HG02943 (cell line): ENCODE results near the gene PFN1.
"Not testable (repeated sequence)": the region's sequence is repeated elsewhere in the genome, so short reads cannot be mapped to it uniquely, and the experiment has no call there.

Source experiments
- ATAC-seq: cut with Tn5 transposase; IDR thresholded peaks from one replicate; pipeline ENCODE4 v1.9.1; 2021; ENCODE audit warnings: mild to moderate bottlenecking, low read depth, moderate library complexity; ENCODE audit not compliant: unreplicated experiment

PFN1 gene

DNA sequence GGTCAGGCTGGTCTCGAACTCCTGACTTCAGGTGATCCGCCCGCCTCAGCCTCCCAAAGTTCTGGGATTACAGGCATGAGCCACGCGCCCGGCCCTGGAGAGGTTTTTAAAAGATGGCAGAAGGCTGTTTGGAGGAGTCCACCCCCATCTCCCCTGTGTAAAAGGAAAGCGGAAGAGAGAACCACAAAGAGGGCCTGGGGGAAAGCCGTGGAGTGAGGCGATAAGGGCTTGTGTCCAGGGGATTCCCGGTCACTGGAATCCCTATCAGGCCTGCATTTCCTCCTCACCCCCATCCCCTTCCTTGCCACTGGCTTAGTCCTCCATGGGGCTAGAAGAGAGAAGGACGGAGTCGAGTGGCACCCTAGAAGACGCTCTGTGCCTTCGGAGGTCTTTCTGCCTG is 16.4 kb downstream of the PFN1 start, which contains the start of gene GP1BA:
GP1BA (plus strand) TSS at position 315 of the 400 bp plus-strand sequence. CDS start 328 bp downstream, outside the sequence.
- no peak for ATAC-seq

DNA sequence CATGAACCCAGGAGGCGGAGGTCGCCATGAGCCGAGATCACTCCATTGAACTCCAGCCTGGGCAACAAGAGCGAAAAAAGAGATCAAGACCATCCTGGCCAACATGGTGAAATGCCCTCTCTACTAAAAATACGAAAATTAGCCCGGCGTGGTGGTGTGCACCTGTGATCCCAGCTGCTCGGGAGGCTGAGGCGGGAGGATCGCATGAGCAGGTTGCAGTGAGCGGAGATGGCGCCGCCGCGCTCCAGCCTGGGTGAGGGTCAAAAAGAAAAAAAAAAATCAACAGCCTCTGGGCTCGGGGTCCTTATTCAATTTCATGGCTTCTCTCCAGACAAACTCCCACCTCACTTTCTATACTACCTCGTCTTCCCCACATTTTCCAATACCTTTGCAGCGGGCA is 19.4 kb downstream of the PFN1 start:
- ATAC-seq: no peak

DNA sequence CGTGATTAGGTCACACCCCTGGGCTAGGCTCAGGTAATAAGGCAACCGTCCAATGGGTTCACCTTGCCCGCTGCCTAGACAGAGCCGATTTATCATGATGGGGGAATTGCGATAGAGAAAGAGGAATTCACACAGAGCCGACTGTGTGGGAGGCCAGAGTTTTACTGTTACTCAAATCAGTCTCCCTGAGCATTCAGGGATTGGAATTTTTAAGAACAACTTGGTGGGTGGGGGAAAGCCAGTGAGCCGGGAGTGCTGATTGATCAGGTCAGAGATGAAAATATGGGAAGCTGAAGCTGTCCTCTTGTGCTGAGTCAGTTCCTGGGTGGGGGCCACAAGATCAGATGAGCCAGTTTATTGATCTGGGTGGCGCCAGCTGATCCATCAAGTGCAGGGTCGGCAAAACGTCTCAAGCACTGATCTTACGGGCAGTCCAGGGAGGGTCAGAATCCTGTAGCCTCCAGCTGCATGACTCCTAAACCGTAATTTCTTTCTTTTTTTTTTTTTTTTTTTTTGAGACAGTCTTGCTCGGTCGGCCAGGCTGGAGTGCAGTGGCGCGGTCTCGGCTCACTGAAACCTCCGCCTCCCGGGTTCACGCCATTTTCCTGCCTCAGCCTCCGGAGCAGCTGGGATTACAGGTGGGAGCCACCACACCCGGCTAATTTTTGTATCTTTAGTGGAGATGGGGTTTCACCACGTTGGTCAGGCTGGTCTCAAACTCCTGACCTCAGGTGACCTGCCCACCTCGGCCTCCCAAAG is 21.6 kb downstream of the PFN1 start:
- not testable (repeated sequence) for ATAC-seq

GRCh38 chr17:4921320-4921719 is 27.0 kb downstream of the PFN1 start:
- no peak for ATAC-seq

DNA sequence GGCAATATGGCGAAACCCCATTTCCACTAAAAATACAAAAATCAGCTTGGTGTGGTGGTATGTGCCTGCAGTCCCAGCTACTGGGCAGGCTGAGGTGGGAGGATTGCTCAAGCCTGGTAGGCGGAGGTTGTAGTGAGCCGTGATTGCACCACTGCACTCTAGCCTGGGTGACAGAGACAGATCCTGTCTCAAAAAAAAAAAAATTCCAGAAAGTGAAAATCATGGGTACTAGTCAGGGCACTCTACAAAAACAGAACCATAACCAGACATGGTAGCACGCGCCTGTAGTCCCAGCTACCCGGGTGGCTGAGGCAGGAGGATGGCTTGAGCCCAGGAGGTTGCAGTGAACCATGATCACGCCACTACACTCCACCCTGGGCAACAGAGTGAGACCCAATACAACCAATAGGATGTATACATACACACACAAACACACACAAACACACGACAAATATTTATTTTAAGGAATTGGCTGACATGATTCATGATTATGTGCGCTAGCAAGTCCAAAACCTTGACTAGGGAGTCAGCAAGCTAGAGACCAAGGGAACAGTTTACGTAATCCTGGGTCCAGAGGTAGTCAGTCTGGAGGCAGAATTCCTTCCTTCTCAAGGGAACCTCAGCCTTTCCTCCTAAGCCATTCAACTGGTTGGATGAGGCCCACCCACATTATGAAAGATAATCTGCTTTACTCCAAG is 27.8 kb downstream of the PFN1 start:
- no peak for ATAC-seq

DNA sequence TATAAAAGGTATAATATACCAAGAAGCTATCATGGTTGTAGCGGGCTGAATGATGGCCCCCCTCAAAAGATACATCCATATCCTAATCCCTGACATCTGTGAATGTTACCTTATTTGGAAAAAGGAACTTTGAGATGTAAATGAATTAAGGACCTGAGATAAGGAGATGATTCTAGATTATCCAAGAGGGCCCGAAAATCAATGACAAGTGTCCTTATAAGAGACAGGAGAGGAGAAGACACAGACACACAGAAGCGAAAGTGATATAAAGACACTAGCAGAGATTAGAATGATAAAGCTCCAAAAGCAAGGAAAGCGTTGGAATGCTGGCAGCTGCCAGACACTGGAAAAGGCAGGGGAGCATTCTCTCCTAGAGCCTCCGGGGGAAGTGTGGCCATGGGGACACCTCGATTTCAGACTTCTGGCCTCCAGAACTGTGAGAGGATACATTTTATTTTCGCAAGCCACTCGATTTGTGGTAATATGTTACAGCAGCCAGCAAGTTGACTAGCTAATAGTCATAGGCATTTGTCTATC is 28.8 kb downstream of the PFN1 start:
- ATAC-seq: no peak

DNA sequence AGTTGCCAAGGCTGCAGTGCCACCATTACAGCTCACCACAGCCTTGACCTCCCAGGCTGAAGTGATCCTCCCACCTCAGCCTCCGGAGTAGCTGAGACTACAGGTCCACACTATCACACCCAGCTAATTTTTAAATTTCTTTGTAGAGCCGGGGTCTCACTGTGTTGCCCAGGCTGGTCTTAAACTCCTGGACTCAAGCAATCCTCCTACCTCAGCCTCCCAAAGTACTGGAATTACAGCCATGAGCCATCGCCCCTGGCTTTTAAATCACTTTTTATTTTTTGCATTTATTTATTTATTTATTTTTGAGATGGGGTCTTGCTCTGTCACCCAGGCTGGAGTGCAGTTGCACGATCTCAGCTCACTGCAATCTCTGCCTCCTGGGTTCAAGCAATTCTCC is 33.8 kb downstream of the PFN1 start:
- ATAC-seq: not testable (repeated sequence)

DNA sequence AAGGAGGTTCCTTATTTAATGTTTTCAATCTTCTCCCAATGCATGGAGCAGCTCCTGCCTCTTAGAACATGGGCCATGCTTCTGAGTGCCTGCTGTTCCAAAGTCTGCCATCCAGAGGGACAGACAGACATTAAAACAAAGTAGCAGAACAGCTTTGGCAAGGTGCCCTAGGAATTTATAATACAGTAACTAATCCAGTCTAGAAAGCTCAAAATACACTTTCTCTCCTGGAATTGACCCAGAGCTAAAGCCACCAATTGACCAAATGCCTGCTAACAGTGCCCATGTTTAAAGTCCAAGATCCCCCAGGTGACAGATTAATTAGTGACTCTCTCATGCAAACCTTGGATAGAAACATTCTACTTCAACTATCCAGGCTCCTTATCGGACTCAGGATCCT is 34.3 kb downstream of the PFN1 start:
- ATAC-seq: no peak

GRCh38 chr17:4908711-4909496 is 39.4 kb downstream of the PFN1 start:
- ATAC-seq: no peak

GRCh38 chr17:4908301-4908700 is 40.0 kb downstream of the PFN1 start:
- no peak for ATAC-seq

GRCh38 chr17:4906642-4907041 is 41.7 kb downstream of the PFN1 start:
- not testable (repeated sequence) for ATAC-seq

GRCh38 chr17:4903051-4903818 is 45.1 kb downstream of the PFN1 start, which contains the start of gene CHRNE:
TSS of gene CHRNE (minus strand) at chr17:4903098. CDS start at chr17:4903063, 35 bp downstream.
- no peak for ATAC-seq

GRCh38 chr17:4902540-4902939 is 45.8 kb downstream of the PFN1 start:
- no peak for ATAC-seq

DNA sequence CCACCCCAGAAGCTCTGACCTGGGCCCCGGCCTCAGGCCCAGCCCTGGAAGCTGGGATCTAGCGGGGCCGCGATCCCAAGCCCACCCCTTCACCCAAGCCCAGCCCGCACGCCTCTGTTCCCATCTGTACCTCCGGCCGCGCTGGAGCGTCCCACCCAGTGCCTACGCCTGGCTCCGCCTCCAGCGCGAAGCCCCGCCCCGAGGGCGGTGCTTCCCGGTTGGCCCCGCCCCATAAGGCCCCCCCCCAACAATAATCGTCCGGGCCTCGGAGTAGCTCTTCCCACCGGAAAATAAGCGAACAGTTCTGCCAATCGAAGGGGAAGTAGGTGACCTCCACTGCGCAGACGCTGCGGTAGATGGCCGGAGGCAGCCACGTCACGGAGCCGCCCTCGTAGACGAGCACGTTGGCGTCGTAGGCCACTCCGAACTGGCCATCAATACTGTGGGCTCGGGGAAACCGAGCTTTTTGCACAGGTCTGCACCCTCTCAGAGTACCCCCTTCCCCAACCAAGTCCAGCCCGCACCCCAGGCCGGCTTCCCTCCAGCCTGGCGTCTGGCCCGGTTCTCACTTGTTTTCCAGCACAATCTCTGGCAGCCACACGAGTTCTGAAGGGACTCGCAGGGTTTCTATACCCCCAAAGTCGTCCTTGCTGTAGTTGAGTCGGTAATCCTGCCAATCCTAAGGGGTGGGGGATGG is 46.5 kb downstream of the PFN1 start:
- no peak for ATAC-seq

GRCh38 chr17:4901108-4901647 is 47.2 kb downstream of the PFN1 start:
- no peak for ATAC-seq

GRCh38 chr17:4900231-4901107 is 47.9 kb downstream of the PFN1 start:
- no peak for ATAC-seq

DNA sequence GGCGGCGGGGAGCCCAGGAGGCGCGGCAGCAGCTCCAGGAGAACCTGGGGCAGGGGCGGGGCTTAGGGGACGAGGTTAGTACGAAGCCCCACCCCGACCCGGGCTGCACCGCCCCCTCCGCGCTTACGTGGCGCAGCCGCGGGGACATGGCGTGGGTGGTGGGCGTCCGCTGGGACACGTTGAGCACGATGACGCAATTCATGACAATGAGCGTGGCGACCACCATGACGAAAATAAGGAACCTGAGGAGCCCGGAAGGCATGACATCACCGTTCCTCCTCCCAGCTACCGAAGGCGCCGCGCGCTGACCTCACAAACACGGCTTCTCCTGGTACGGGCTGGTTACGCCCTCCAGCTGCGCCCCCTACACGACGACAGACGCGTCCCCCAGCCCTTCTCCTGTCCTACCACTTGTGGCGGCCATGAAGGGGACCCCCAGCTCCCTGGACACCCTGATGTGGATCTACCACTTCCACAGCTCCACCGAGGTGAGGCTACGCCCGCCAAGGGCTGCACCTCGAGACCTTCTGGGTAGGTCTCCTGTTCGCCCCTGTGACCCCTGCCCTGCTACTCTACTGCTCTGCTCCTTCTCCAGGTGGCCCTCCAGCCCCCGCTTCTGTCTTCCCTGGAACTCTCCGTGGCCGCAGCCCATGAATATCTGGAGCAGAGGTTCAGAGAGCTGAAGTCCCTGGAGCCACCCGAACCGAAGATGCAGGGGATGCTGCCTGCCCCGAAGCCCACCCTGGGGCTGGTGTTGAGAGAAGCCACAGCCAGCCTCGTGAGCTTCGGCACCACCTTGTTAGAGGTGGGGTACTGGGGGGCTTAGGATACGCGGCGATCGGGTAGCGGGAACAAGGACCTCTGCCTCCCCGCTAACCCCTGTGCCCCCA is 48.7 kb downstream of the PFN1 start, which contains the start of gene C17orf107:
C17orf107 (plus strand) TSS at position 196 of the 890 bp plus-strand sequence; CDS start at position 423, 227 bp downstream.
- ATAC-seq: no peak
